ENCODE measurements around the gene KCTD6.

DNA sequence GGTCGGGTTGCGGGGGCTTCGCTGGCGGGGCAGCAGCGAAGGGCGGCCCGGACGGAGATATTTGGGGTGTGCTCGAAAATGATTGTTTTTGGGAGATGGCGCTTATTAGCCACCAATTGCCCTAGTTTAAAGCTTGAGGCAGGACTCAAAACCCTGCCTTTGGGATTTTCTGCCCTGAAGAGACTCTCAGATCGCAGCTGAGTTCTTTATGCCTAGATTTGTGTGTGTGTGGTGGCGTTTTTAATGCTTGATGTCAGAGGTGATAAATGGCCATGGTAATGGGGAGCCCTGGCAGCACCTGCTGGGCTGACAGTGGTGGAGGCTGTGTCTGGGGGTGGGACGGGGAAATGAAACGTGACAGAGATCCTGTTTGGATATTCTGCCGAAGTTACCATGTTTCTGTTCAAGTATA lies 604 bp downstream of the KCTD6 start:
- no peak for TF ChIP-seq CTCF (IDR thresholded peaks at IDR 0.05)
- TF ChIP-seq POLR2A (IDR thresholded peaks at IDR 0.05) = no peak
